Measurements from ENCODE around the gene RIPOR2.

DNA sequence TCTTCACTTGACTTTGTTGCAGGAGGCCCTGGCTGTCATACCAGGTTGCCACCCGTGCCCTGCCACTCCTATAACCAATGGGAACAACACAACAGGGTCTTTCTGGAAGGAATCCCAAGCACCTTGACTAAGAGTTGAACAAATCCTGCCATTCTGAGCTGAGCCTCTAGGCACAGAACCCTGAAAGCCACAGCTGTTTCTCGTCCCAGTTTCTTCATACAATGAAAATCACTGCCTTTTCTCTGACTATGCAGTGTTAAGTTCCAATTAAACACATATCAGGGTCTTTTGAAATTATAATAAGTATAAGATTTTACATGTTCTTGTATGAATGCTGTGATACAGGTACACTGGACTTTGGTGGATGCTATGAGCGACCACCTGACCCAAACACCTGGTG, 54.4 kb downstream of the RIPOR2 start:
- no peak for TF ChIP-seq EZH2 (IDR thresholded peaks at IDR 0.05)
- no peak for TF ChIP-seq POLR2AphosphoS5 (IDR thresholded peaks at IDR 0.05; ENCODE audit: borderline replicate concordance, low read depth, low read length)
- no peak for TF ChIP-seq FOXP2 (optimal IDR thresholded peaks at IDR 0.05; ENCODE audit: control extremely low read depth, extremely low read length, insufficient read depth)
